Omental fat pad (tissue), 4 donors: ENCODE measurements around the gene ATP2A3. TPM values are rescaled to one million over a fixed set of nuclear protein-coding genes. Genes with fewer than 3 reads are reported as not detected.

ENCODE experiments used
- ATAC-seq: fragments of 150-250 bp; one replicate; pipeline ENCODE4 v1.9.1; 2016; ENCODE audit warnings: mild to moderate bottlenecking, moderate library complexity; ENCODE audit not compliant: low FRiP score
- DNase-seq: peaks from one replicate; pipeline ENCODE4 v3.0.0-alpha.2; 2019; ENCODE audit warnings: low spot score
- total RNA-seq, 4 donors: library from RNA; depleted of rRNA; stranded (reverse); fragments of >200 nt; gene quantifications; one replicate each; pipeline ENCODE4 v1.1.0, GENCODE V29; 2016
- TF ChIP-seq, protein P1 (sequence below), 3 donors: fragments of 450-650 bp; IDR thresholded peaks; one replicate each; pipeline ENCODE4 v1.5.1; 2016 to 2017; ENCODE audit warnings: antibody characterized with exemption in 3 of 3, mild to moderate bottlenecking in 3 of 3, moderate library complexity in 2 of 3

Gene ATP2A3
- total RNA-seq, 4 donors from 2014 or later: 2.9 to 12.3 (median 5.5) TPM

DNA sequence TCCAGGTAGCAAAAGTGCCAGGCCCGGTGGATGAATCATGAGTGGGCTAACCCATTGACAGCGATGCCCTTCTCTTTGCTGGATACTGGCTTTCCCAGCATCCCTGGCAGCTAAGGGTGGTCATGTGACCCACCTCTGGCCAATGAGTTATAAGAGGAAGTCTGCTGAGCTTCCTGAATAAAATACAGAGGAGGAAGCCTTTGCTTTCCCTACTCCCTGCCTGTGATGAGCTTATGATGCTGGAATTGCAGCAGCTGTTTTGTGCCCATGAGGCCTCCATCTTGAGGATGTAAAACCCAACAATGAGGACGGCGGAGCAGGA, 15.0 kb upstream of the ATP2A3 start:
- ATAC-seq (no peak), DNase-seq (no peak)
- TF ChIP-seq, protein P1, sequence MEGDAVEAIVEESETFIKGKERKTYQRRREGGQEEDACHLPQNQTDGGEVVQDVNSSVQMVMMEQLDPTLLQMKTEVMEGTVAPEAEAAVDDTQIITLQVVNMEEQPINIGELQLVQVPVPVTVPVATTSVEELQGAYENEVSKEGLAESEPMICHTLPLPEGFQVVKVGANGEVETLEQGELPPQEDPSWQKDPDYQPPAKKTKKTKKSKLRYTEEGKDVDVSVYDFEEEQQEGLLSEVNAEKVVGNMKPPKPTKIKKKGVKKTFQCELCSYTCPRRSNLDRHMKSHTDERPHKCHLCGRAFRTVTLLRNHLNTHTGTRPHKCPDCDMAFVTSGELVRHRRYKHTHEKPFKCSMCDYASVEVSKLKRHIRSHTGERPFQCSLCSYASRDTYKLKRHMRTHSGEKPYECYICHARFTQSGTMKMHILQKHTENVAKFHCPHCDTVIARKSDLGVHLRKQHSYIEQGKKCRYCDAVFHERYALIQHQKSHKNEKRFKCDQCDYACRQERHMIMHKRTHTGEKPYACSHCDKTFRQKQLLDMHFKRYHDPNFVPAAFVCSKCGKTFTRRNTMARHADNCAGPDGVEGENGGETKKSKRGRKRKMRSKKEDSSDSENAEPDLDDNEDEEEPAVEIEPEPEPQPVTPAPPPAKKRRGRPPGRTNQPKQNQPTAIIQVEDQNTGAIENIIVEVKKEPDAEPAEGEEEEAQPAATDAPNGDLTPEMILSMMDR (IDR thresholded peaks at IDR 0.05): no peak

DNA sequence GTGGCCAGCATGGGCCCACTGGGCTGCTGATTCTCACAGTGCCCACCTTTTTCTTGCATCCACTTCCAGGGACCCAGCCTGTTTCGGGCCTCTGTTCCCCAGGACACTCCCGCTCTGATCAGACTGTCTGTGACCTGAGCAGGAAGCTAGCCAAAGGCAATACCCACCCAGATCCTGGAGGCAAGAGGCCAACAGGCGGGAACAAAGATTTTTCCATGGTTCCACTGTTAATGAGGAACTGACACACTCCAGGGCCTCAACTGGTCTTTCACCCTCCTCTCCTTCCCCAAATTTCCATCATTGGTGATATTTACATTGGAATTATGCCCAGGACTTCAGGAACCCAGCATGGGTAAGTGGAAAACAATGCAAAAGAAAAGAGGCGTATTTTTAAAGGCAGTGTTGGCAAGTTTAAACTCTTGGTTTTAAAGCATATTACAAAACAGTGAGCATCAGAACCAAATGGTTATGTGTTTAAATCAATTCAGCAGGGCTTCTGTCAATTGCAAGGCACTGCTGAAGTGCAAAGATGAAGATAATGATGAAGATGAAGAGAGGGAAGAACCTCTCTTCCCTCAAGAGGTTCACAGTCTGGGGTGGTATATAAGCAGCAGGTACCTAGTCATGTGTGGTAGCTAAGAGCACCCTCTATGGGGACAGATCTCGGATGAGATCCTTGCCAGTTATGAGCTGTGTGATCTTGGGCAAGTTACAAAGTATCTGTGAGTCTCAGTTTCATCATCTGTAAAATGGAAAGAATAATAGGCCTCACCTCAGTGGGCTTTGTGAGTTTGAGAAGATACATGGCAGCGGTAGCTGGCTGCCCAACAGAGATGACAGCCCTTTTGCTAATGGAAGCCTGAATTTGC, 14.4 kb upstream of the ATP2A3 start:
- DNase-seq (no peak), ATAC-seq (no peak)
- TF ChIP-seq, protein P1 (IDR thresholded peaks at IDR 0.05): no peak

DNA sequence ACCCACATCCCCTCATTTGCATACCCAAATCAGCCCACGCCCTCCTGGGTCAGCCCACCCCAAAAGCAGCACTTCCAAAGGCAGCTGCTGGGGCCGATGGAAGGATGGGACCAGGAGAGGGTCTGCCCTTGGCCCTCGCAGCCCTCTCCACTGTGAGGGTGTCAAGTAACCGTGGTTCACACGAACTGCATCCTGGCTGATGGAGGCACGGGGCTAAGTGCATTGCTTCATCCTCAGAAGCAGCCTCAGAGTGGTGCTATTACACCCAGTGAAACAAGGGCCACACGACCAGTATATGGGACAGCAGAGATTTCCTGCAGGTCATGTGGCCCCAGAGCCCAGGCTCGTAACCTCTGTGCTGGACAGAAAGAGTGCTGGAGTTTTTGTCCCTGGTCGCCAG, 13.2 kb upstream of the ATP2A3 start:
- TF ChIP-seq, protein P1 (IDR thresholded peaks at IDR 0.05): no peak
- no peak for DNase-seq
- ATAC-seq: no peak

DNA sequence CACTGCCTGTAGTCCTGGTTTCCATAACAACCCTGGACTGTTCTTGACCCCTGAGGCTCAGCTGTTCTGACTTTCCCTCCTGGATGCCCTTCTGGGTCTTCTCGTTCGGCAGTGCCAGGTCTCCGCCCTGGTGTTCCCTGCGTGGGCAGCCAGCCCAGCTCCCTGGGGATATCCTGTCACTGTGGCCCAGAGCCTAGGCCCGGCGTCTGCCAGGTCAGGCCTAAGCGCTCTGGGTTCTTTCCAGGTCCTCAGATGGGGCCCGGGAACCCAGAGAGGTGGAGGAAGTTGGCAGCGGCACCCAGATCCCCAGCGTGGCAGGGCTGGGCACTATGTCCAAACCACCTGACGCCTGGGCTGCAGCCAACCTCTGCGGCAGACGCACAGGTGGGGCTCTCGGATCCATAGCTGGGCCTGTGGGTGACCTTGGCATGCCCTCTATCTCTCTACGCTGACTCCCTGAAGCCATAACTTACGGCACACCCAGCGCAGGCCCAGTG, 12.5 kb upstream of the ATP2A3 start:
- ATAC-seq (no peak), DNase-seq (no peak)
- TF ChIP-seq, protein P1 (IDR thresholded peaks at IDR 0.05): no peak

DNA sequence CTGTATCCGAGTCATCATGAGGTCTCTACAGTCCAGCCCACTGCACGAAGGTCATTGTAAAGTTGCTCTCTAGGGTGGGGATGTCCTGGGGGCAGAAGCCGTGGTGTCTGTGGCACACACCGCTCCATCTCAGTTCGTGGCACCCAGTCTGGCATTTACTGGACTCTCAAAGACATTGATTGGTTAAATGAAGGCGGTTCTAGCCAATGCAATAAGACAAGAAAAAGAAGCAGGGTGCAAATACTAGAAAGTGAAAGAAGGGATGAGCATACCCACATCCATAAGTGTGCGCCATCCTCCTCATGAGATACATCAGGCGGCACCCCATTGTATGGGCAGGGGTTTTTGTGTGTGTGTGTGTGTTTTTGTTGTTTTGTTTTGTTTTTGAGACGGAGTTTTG, 10.7 kb upstream of the ATP2A3 start:
- TF ChIP-seq, protein P1 (IDR thresholded peaks at IDR 0.05): no peak
- DNase-seq (no peak), ATAC-seq (no peak)

DNA sequence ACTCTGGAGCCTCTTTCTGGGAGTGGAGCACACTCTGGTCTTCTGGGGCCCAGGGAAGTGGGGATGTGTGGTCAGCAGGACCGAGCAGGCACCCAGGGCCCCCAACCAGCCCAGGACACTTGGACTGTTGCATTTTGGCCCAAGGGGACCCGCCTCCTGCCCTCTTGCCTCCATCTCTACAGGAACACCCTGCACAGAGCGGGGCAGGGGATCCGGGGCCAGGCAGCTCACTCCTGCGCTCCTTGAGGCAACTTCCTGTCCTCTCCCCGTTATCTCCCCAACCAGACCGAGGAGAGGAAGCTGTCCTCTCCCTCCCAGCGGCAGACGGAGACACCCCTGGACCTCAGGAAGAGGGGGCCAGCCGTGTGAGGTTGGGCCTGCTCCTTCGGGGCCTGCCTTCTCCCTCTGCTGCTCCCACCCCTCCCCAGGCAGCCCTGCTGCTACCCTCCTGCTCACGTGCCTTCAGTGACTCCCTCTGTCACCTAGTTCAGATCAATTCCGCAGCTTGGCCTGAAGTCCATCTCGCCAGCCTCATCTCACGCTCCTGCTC, 10.0 kb upstream of the ATP2A3 start:
- no peak for ATAC-seq
- TF ChIP-seq, protein P1 (IDR thresholded peaks at IDR 0.05): no peak
- no peak for DNase-seq
